Measurements from ENCODE around the gene SLK.

SLK gene

GRCh38 chr10:103966671-103967447, at the start of gene SLK:
TSS of gene SLK (plus strand) at chr10:103967140. CDS start at chr10:103967746, 606 bp downstream.
- Histone ChIP-seq H3K27me3 (ENCODE audit: control insufficient read depth, insufficient read depth, low read length) (no peaks in the 10 kb centered on the region), H3K9ac (ENCODE audit: low read length) (peak within 1 kb of the TSS; percentile 100), H3K4me1 (ENCODE audit: control insufficient read depth, insufficient read depth, low read length) (peaks cover 8% of the 10 kb centered on the region), H3K4me3 (ENCODE audit: low read length) (peak within 1 kb of the TSS; percentile 98), H3K36me3 (ENCODE audit: control insufficient read depth, insufficient read depth, low read length) (no peaks in the 10 kb centered on the region), H3K27ac (ENCODE audit: low read depth, low read length) (peak within 1 kb of the TSS; percentile 93)

DNA sequence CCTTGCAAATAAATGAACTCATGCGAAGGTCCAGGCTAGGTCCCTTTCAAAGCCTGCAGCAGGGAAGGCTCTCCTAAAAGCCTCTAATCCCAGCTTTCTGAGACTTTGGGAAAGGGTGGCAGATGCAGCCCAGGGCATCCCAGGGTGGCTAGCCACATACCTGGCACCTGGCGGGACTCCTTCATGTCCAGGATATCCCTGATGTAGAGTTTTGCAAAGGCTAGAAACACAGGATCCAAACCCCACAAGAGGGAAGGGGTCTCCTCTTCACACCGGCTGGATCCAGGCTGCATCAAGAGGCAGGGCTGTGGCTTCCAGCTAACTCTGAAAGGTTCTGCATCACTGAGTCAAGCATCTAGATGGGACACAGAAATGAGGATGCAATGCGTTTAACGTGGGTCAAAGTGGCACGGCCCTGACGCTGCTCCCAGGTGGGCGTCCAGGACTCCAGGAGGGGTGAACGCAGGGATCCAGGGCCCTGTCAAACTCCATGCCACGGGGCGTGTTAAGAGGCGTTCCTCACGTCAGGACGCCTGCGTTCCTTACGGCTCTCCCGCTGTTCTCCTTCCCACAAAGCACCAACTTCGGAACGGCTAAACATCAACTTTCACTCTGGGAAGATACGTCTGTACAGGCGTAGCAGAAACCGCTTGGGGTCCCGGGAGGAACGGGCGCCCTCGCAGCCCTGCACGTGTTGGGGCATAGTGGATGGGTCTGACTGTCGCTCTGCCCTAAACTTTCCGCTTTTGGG, 49.5 kb upstream of the SLK start:
- peak overlapping the region; percentile 98 for H3K27ac ChIP-seq (ENCODE audit: low read depth, low read length)
- peak overlapping the region; percentile 95 for H3K9ac ChIP-seq (ENCODE audit: low read length)
- no peaks in the 10 kb centered on the region for H3K36me3 ChIP-seq (ENCODE audit: control insufficient read depth, insufficient read depth, low read length)
- H3K4me1 ChIP-seq (ENCODE audit: control insufficient read depth, insufficient read depth, low read length): peaks cover 5% of the 10 kb centered on the region
- H3K4me3 ChIP-seq (ENCODE audit: low read length): peak overlapping the region; percentile 89
- H3K27me3 ChIP-seq (ENCODE audit: control insufficient read depth, insufficient read depth, low read length): no peaks in the 10 kb centered on the region

- no peaks in the 10 kb centered on the region for H3K36me3 ChIP-seq (ENCODE audit: control insufficient read depth, insufficient read depth, low read length)
- H3K9ac ChIP-seq (ENCODE audit: low read length): peak within 1 kb of the TSS; percentile 95
- H3K4me1 ChIP-seq (ENCODE audit: control insufficient read depth, insufficient read depth, low read length): peaks cover 5% of the 10 kb centered on the region
Observed at GRCh38 chr10:103918053-103918846, 48.7 kb upstream of the SLK start, which contains the start of gene STN1. TSS of gene STN1 (minus strand) at chr10:103918184. CDS start at chr10:103917594, 590 bp downstream.

GRCh38 chr10:103919648-103920025, 47.3 kb upstream of the SLK start:
- peaks cover 5% of the 10 kb centered on the region for H3K4me1 ChIP-seq (ENCODE audit: control insufficient read depth, insufficient read depth, low read length)
- H3K27ac ChIP-seq (ENCODE audit: low read depth, low read length): no peak overlapping the region
- H3K9ac ChIP-seq (ENCODE audit: low read length): no peak overlapping the region
- no peaks in the 10 kb centered on the region for H3K36me3 ChIP-seq (ENCODE audit: control insufficient read depth, insufficient read depth, low read length)
- H3K27me3 ChIP-seq (ENCODE audit: control insufficient read depth, insufficient read depth, low read length): no peaks in the 10 kb centered on the region
- no peak overlapping the region for H3K4me3 ChIP-seq (ENCODE audit: low read length)

More at GRCh38 chr10:103918053-103918846, 48.7 kb upstream of the SLK start, which contains the start of gene STN1:
- Histone ChIP-seq H3K27ac (ENCODE audit: low read depth, low read length) (peak within 1 kb of the TSS; percentile 98), H3K27me3 (ENCODE audit: control insufficient read depth, insufficient read depth, low read length) (no peaks in the 10 kb centered on the region), H3K4me3 (ENCODE audit: low read length) (peak within 1 kb of the TSS; percentile 89)

DNA sequence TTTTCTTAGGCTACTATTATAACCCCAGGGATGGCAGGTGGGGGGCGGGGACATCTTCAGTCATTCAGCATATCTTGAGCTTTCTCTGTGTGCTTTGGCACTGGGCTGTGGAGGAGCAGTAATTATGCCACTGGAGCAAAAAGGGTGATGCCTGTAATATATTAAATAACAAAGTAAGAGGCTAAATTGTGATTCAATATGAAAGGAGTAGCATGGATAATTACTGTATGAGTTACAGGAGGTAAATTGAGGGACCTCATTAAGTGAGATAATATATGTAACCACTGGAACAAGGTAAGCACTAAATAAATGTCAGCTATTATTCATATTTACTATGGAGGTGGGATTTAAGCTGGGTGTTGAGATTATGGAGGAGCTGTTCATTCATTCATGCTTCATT, 45.7 kb upstream of the SLK start:
- no peak overlapping the region for H3K4me3 ChIP-seq (ENCODE audit: low read length)
- no peaks in the 10 kb centered on the region for H3K36me3 ChIP-seq (ENCODE audit: control insufficient read depth, insufficient read depth, low read length)
- peaks cover 5% of the 10 kb centered on the region for H3K4me1 ChIP-seq (ENCODE audit: control insufficient read depth, insufficient read depth, low read length)
- no peaks in the 10 kb centered on the region for H3K27me3 ChIP-seq (ENCODE audit: control insufficient read depth, insufficient read depth, low read length)
- H3K9ac ChIP-seq (ENCODE audit: low read length): no peak overlapping the region
- H3K27ac ChIP-seq (ENCODE audit: low read depth, low read length): no peak overlapping the region

- Histone ChIP-seq H3K4me1 (ENCODE audit: control insufficient read depth, insufficient read depth, low read length) (peaks cover 5% of the 10 kb centered on the region), H3K9ac (ENCODE audit: low read length) (no peak overlapping the region), H3K36me3 (ENCODE audit: control insufficient read depth, insufficient read depth, low read length) (no peaks in the 10 kb centered on the region), H3K27me3 (ENCODE audit: control insufficient read depth, insufficient read depth, low read length) (no peaks in the 10 kb centered on the region), H3K4me3 (ENCODE audit: low read length) (no peak overlapping the region), H3K27ac (ENCODE audit: low read depth, low read length) (no peak overlapping the region)
Observed at GRCh38 chr10:103921750-103922195, 45.2 kb upstream of the SLK start.

DNA sequence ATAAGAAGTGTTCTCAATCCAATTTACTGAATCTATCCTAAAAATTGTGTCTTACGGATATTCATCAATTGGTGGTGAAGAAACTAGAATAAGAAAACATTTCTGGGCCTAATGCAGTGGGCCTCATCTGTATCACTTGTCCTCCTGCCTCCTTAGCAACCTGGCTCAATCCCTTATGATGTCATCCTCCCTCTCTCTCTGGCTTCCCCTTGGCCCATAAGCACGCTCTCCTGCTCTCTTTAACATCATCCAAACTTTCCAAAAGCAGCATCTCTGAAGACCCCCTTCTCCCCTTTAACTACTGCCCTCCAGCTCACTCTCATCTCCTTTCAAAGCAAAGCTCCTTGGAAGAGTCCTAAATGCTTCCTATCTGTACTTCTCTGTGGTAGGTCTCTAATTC, 44.3 kb upstream of the SLK start:
- Histone ChIP-seq H3K36me3 (ENCODE audit: control insufficient read depth, insufficient read depth, low read length) (no peaks in the 10 kb centered on the region), H3K27ac (ENCODE audit: low read depth, low read length) (no peak overlapping the region), H3K4me1 (ENCODE audit: control insufficient read depth, insufficient read depth, low read length) (peaks cover 5% of the 10 kb centered on the region), H3K9ac (ENCODE audit: low read length) (no peak overlapping the region), H3K27me3 (ENCODE audit: control insufficient read depth, insufficient read depth, low read length) (no peaks in the 10 kb centered on the region), H3K4me3 (ENCODE audit: low read length) (no peak overlapping the region)

GRCh38 chr10:103923502-103923901, 43.4 kb upstream of the SLK start:
- no peak overlapping the region for H3K27ac ChIP-seq (ENCODE audit: low read depth, low read length)
- H3K36me3 ChIP-seq (ENCODE audit: control insufficient read depth, insufficient read depth, low read length): no peaks in the 10 kb centered on the region
- H3K4me1 ChIP-seq (ENCODE audit: control insufficient read depth, insufficient read depth, low read length): peaks cover 4% of the 10 kb centered on the region
- H3K27me3 ChIP-seq (ENCODE audit: control insufficient read depth, insufficient read depth, low read length): no peaks in the 10 kb centered on the region
- no peak overlapping the region for H3K9ac ChIP-seq (ENCODE audit: low read length)
- H3K4me3 ChIP-seq (ENCODE audit: low read length): no peak overlapping the region

- H3K4me3 ChIP-seq (ENCODE audit: low read length): no peak overlapping the region
- no peaks in the 10 kb centered on the region for H3K36me3 ChIP-seq (ENCODE audit: control insufficient read depth, insufficient read depth, low read length)
- no peak overlapping the region for H3K27ac ChIP-seq (ENCODE audit: low read depth, low read length)
- no peaks in the 10 kb centered on the region for H3K4me1 ChIP-seq (ENCODE audit: control insufficient read depth, insufficient read depth, low read length)
- H3K27me3 ChIP-seq (ENCODE audit: control insufficient read depth, insufficient read depth, low read length): no peaks in the 10 kb centered on the region
- H3K9ac ChIP-seq (ENCODE audit: low read length): no peak overlapping the region
Observed at GRCh38 chr10:103925591-103925990, 41.3 kb upstream of the SLK start.

DNA sequence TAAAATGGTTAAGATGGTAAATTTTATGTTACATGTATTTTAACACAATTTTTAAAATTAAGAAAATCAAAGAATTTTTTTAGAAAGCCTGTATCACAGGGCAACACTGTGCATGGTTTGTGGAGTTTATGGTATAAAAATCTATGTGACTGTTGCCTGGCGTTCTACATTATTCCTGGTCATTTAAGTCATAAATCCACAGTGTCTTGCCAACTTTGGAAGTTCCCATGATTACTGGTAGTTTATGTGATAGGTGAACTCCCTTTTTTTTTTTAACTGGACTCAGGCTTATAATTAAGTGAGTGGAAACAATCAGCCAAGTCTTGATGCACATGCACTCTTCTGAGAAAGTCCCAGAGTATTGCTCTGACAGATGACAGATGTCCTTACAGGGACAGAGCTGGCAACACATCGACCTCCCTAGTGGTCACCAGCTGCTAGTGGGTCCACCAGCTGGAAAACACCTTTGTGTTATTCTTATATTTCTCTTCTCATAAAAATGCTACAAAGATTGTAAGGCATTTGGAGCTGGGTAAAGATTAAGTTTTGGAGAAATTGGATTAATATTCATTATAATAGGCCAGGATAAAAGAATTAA, 40.1 kb upstream of the SLK start:
- H3K27ac ChIP-seq (ENCODE audit: low read depth, low read length): no peak overlapping the region
- no peaks in the 10 kb centered on the region for H3K4me1 ChIP-seq (ENCODE audit: control insufficient read depth, insufficient read depth, low read length)
- no peak overlapping the region for H3K4me3 ChIP-seq (ENCODE audit: low read length)

GRCh38 chr10:103928784-103929183, 38.2 kb upstream of the SLK start:
- H3K27ac ChIP-seq (ENCODE audit: low read depth, low read length): no peak overlapping the region
- no peak overlapping the region for H3K9ac ChIP-seq (ENCODE audit: low read length)
- no peak overlapping the region for H3K4me3 ChIP-seq (ENCODE audit: low read length)
- H3K4me1 ChIP-seq (ENCODE audit: control insufficient read depth, insufficient read depth, low read length): no peaks in the 10 kb centered on the region
- no peaks in the 10 kb centered on the region for H3K27me3 ChIP-seq (ENCODE audit: control insufficient read depth, insufficient read depth, low read length)
- no peaks in the 10 kb centered on the region for H3K36me3 ChIP-seq (ENCODE audit: control insufficient read depth, insufficient read depth, low read length)

More for the DNA sequence above, 40.1 kb upstream of the SLK start:
- no peaks in the 10 kb centered on the region for H3K36me3 ChIP-seq (ENCODE audit: control insufficient read depth, insufficient read depth, low read length)
- H3K9ac ChIP-seq (ENCODE audit: low read length): no peak overlapping the region
- no peaks in the 10 kb centered on the region for H3K27me3 ChIP-seq (ENCODE audit: control insufficient read depth, insufficient read depth, low read length)
